ENCODE results near the gene VPS52.
"Not testable (repeated sequence)": the region's sequence is repeated elsewhere in the genome, so short reads cannot be mapped to it uniquely, and the experiment has no call there.

The VPS52 gene

DNA sequence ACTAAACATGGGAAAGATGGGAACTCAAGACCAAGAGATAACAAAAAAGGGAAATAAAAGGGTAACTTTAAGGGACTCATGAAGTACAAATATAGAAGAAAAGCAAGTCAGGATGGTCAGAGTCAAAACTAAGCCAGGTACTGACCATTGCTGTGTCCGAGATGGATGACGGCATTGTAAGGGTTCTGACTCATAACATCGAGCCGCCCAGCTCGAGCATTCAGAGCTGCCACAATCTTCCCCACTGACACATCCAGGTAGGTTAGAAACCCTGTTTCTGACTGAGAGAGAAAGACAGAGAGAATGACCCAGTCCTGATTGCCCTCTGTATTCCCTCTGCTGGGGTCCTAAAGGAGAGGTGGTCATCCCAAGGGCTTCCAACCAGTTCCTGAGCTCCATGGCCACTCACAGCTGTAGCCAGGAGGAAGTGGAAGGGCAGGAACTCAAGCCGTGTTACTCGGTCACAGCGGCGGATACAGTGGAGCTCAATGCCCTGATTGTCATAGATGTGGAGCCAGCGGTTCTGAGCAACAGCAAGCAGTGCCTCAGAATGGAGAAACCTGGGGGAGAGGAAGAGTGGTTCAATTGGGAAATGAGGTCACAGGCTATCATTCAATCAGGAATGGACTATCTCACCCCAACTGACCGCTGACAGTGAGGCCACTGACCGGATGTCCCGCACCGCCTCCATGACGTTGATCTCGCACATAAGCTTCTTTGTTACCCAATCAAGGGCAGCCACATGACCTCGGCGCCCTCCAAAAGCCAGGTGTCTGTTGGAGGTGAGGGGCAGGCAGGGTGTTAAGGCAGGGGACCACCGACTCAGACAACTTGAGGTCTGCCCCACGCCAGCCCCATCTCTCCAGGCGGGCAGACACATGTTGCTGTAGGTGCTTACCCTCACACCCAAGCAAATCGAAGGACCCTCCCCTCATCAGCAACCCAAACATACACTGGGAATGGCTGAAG, 15.6 kb upstream of the VPS52 start:
- H3K4me3 ChIP-seq = no peak overlapping the region
- TF ChIP-seq CTCF (IDR thresholded peaks at IDR 0.05) = no peak
- no peak for DNase-seq (ENCODE audit: low spot score)

GRCh38 chr6:33285214-33285613, 13.5 kb upstream of the VPS52 start:
- DNase-seq (ENCODE audit: low spot score); H3K4me3 ChIP-seq; H3K27ac ChIP-seq: not testable (repeated sequence)

More for the DNA sequence above, 15.6 kb upstream of the VPS52 start:
- H3K27ac ChIP-seq = no peak overlapping the region

DNA sequence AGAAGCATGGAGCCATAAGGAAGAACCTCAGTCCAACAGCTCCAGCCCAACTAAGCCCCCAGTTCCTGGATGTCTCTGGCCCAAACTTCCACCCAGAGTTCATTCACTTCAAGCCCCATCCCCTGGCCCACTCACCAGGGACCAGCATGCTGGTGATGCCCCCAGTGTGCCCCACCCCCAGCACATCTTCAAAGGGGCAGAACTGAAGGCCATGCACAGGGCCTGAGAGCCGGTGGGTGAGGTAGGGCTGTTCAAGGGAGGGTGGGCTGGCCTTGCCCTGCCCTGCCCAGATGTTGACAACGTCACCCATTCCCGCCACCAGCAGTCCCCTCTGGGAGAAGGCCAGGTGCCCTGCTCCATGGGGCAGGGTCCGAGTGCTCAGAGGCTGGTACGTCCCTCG, 8.9 kb upstream of the VPS52 start:
- no peak overlapping the region for H3K27ac ChIP-seq
- H3K4me3 ChIP-seq = no peak overlapping the region
- TF ChIP-seq CTCF (IDR thresholded peaks at IDR 0.05) = no peak
- no peak for DNase-seq (ENCODE audit: low spot score)

DNA sequence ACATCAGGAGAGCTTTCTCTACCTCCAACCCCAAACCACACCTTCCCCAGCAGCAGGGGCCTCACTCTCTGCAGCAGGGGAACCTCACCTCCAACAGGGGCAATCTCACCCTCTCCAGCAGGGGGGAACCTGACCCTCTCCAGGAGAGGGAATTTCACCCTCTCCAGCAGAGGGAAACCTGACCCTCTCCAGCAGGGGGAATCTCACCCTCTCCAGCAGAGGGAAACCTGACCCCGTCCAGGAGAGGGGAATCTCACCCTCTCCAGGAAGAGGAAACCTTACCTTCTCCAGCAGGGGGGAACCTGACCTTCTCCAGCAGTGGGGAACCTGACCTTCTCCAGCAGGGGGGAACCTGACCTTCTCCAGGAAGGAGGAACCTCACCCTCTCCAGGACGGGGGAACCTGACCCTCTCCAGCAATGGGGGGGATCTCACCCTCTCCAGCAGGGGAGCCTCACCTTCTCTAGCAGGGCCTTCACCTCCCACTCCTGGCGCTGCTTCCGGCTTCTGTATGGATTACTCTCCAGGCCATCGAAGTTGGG, 8.4 kb upstream of the VPS52 start:
- no peak for TF ChIP-seq CTCF (IDR thresholded peaks at IDR 0.05)
- Histone ChIP-seq H3K27ac (no peak overlapping the region), H3K4me3 (no peak overlapping the region)
- DNase-seq (ENCODE audit: low spot score) = no peak

DNA sequence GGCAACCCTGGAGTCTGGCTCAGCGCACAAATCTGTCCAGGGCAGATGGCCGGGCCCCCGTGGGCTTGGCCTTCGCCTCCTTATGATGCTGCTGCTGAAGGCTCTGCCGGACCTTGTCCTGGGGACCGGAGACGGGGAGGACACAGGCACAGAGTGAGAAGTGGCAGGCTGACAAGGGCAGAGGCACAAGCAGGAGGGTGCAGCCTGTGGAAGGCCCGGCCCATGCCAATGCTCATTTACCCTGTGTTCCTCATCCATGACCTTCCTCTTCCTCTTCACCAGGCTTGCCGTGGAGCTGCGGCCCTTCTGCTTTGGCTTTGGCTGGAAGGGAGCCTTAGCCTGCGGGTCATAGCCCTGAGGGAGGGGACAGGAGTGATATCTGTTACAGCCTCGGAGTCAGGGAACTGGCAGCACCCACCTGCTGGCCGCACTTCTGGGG, 7.6 kb upstream of the VPS52 start:
- TF ChIP-seq CTCF (IDR thresholded peaks at IDR 0.05) = no peak
- DNase-seq (ENCODE audit: low spot score) = no peak
- Histone ChIP-seq H3K4me3 (no peak overlapping the region), H3K27ac (no peak overlapping the region)

- Histone ChIP-seq H3K27ac (no peak overlapping the region), H3K4me3 (no peak overlapping the region)
- DNase-seq (ENCODE audit: low spot score) = no peak
- no peak for TF ChIP-seq CTCF (IDR thresholded peaks at IDR 0.05)
Measured at GRCh38 chr6:33278810-33279209, 7.1 kb upstream of the VPS52 start.

DNA sequence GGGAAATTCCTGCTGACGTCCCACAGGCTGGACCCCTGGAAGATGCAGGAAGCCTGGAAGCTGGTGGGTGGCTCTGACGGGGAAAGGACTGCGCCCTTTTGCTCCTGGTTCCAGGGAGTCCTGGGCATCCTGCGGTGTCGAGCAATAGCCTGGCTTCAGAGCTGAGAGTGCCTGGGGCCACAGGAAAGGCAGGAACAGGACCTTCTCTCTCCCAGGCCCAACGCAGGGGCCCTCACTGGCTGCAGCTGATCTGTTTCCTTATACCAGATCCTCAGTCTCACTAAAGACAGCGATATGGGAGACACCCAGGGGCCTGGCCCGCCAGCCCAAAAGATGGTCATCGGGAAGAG, 6.7 kb upstream of the VPS52 start:
- Histone ChIP-seq H3K4me3 (peak overlapping the region; percentile 84), H3K27ac (peak overlapping the region in 1 of 2 donors; percentile 93)
- no peak for DNase-seq (ENCODE audit: low spot score)
- no peak for TF ChIP-seq CTCF (IDR thresholded peaks at IDR 0.05)

Measured in coronary artery (tissue), 2 donors.